ENCODE data around the gene ACOT9. TPM values are rescaled to one million over a fixed set of nuclear protein-coding genes. Genes with fewer than 3 reads are reported as not detected.

ACOT9 gene
- total RNA-seq, 1 experiment from 2014 or later = 72.3 TPM

DNA sequence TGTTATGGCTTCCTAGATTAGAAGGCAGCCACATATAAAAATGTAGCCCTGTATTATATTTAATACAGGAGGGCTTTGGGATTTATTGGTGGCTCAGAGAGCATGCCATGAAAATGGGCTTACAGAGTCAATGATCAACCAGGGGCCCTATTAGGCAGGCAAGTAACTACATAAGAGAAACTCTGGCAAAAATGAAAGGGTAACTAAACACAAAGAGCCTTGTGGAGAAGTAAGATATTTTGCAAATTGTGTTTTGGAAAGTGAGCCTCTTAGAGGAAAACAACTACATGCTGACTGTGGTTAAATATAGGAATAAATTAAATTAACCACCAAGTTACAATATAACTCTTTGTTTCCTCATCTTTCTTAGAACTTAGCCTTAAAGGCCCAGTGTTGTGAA lies 45.4 kb upstream of the ACOT9 start:
- Mint-ChIP-seq H3K27me3 (ENCODE audit: low read depth) (no peaks in the 10 kb centered on the region), H3K4me3 (no peak overlapping the region), H3K27ac (peak overlapping the region in 1 of 3 experiments; percentile 35; a peak in 1 of 7 replicates), H3K36me3 (ENCODE audit: insufficient read depth in 1 of 3, low read depth in 3 of 3) (peaks cover 8 to 24% (median 24%) of the 10 kb centered on the region in 3 experiments; a peak in 6 of 7 replicates), H3K4me1 (peaks cover 19 to 25% of the 10 kb centered on the region in 2 experiments), H3K9me3 (no peaks in the 10 kb centered on the region)
- H3K27ac ChIP-seq (ENCODE audit: insufficient read length, low read depth, low read length) = no peak overlapping the region
- no peaks in the 10 kb centered on the region for H4K20me1 ChIP-seq (ENCODE audit: control insufficient read depth, insufficient read depth, insufficient read length)
- H2BK15ac ChIP-seq (ENCODE audit: low read depth, low read length) = no peak overlapping the region
- no peak overlapping the region for H2AFZ ChIP-seq (ENCODE audit: low read length)
- H2BK120ac ChIP-seq (ENCODE audit: low read depth, low read length, poor library complexity, severe bottlenecking) = no peak overlapping the region
- no peak overlapping the region for H3K23ac ChIP-seq (ENCODE audit: insufficient read length, low read depth, low read length)
- no peaks in the 10 kb centered on the region for H3K27me3 ChIP-seq (ENCODE audit: insufficient read depth, low read length)
- H3K4me1 ChIP-seq (ENCODE audit: insufficient read depth, low read length) = no peaks in the 10 kb centered on the region; the same call in 1 of the 2 replicates
- no peak for TF ChIP-seq CTCF (conservative IDR thresholded peaks at IDR 0.05)
- H3K9ac ChIP-seq (ENCODE audit: extremely low read depth, insufficient read length, low read length) = no peak overlapping the region
- no peaks in the 10 kb centered on the region for H3K79me1 ChIP-seq (ENCODE audit: insufficient read depth, low read depth, low read length, poor library complexity, severe bottlenecking)
- no peak overlapping the region for H4K91ac ChIP-seq (ENCODE audit: insufficient read length, low read depth, low read length)
- no peak overlapping the region for H3K14ac ChIP-seq (ENCODE audit: insufficient read depth, low read length)
- no peak overlapping the region for H3K4ac ChIP-seq (ENCODE audit: low read depth, low read length)
- no peak overlapping the region for H3K18ac ChIP-seq (ENCODE audit: insufficient read length, low read depth, low read length)
- no peak overlapping the region for H4K5ac ChIP-seq (ENCODE audit: insufficient read length, low read depth, low read length)
- H3K23me2 ChIP-seq (ENCODE audit: insufficient read length, low read depth, low read length, poor library complexity, severe bottlenecking) = peaks cover 2% of the 10 kb centered on the region
- DNase-seq = no peak
- no peak overlapping the region for H2BK5ac ChIP-seq (ENCODE audit: insufficient read length, low read length)
- no peak overlapping the region for H4K8ac ChIP-seq (replicated peaks; ENCODE audit: insufficient read length, low read depth, low read length)
- no peak overlapping the region for H2BK20ac ChIP-seq (ENCODE audit: low read depth, low read length, poor library complexity, severe bottlenecking)
- no peak overlapping the region for H2BK12ac ChIP-seq (ENCODE audit: insufficient read length, low read depth, low read length)
- H3T11ph ChIP-seq (ENCODE audit: low read length) = no peak overlapping the region
- no peak overlapping the region for H3K4me2 ChIP-seq (ENCODE audit: insufficient read depth, insufficient read length, low read length)
- no peak overlapping the region for H2AK5ac ChIP-seq (ENCODE audit: insufficient read length, low read length)
- H3K9me3 ChIP-seq (ENCODE audit: control insufficient read depth, low read depth, low read length) = no peaks in the 10 kb centered on the region
- no peaks in the 10 kb centered on the region for H3K79me2 ChIP-seq (ENCODE audit: insufficient read depth, low read length)
- no peak overlapping the region for H3K56ac ChIP-seq (ENCODE audit: insufficient read length, low read depth, low read length)

Measured in H9 (cell line).